T-helper 1 cell treated with Interleukin-12 subunit alpha and Interleukin-12 subunit beta and Interleukin-4 antibody, amounts not matched to agents 30 ng/mL and 1 ng/mL, for 36 hours (primary cell): ENCODE measurements around the gene KLC4. TPM values are rescaled to one million over a fixed set of nuclear protein-coding genes. Genes with fewer than 3 reads are reported as not detected.
"Not testable (repeated sequence)": the region's sequence is repeated elsewhere in the genome, so short reads cannot be mapped to it uniquely, and the experiment has no call there.

Source experiments
- intact Hi-C: fragments of 100-400 bp; cut with micrococcal nuclease; formaldehyde crosslinking; loops from one replicate; pipeline ENCODE4 v1.15.1; 2024
- total RNA-seq: library from RNA; stranded (reverse); gene quantifications from 2 replicates; pipeline ENCODE4 v1.2.3, GENCODE V29; 2022

KLC4 gene
- total RNA-seq, 1 donor from 2014 or later, result 16.1 TPM

- intact Hi-C loops, result no loop called here
Observed at GRCh38 chr6:43060755-43061633, 1.6 kb downstream of the KLC4 start.

GRCh38 chr6:43061861-43062260 lies 2.4 kb downstream of the KLC4 start:
- intact Hi-C loops, result no loop called here

- intact Hi-C loops, result no loop called here
Observed at GRCh38 chr6:43062818-43063217, 3.4 kb downstream of the KLC4 start.

GRCh38 chr6:43070028-43070632 lies 10.7 kb downstream of the KLC4 start:
- intact Hi-C loops, result loop anchor here (1.0 kb wide), 3 partner anchors 11 to 169 kb away; partner anchors contain the start of genes KLC4 and MRPL2

DNA sequence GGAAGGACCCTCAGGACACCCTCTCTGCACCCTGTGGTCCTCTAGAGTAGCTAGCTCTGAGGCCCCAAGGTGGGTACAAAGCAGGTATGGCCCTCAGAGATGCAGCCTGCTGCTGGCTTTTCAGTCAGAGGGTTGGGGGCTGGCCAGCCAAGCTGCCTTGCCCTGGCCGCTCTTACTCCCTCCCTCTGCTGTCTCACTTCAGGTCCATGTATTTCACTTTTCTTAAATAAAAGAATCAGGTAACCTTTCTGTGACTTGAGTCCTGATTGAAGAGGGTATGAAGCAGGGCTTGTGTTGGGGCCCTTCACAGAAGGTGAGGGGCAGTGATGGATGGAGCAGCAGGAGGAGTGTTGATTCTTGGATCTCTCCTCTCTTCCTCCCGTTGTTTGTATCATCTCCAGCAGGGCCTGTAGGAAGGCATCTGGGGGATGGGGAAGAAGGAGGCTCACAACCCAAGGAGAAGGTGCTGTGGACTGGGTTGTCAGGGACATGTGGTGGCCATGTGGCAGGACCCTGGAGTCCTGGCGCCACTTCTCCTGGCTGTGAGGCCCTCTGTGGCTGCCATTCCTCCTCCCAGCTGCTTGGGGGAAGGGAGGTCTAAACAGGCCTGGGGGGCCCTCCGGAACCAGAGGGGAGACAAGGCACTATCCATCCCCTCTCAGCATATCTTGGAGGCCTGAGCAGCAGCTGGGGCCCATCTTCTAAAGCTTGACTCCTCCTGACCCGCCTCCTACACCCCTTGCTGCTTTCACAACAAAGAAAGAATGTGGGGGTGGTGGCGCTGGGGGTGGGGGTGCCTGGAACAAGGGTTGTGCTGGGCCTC lies 15.6 kb downstream of the KLC4 start:
- intact Hi-C loops, result no loop called here

DNA sequence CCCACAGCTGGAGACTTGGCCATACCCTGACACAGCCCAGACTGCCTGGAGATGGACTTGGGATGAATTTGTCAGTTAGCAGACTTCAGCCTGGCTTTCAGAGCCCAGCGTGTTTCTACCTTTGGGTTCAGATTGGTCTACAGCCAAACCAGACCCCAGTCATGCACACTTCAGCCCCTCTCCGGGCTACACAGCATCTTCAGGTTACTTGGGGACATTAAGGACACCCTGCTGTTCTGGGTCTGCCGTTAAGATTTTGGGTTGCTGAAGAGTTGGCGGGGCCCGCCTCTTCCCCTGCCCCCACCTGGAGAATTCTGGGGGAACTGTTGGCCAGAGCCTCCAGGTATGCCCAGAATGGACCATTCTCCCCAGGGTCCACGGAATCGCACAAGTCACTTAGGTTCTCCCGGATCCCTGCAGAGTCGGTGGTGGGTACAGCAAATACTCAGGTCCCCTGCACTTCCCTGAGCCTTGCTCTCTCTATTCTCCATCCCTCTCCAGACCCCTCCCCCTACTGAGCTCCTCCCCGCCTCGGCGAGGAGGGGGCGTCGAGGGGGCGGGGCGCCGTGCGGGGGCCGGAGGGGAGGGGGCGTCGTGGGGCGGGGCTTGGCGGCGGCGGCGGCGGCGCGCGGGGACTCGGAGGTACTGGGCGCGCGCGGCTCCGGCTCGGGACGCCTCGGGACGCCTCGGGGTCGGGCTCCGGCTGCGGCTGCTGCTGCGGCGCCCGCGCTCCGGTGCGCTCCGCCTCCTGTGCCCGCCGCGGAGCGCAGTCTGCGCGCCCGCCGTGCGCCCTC lies 16.4 kb downstream of the KLC4 start, which contains the start of gene PTK7:
TSS of gene PTK7 (plus strand) at position 645 of the 794 bp plus-strand sequence. CDS start 175 bp downstream, outside the sequence.
- intact Hi-C loops, result no loop called here

GRCh38 chr6:43076464-43077332 lies 17.3 kb downstream of the KLC4 start:
- intact Hi-C loops, result no loop called here

- intact Hi-C loops, result no loop called here
Observed at GRCh38 chr6:43077333-43077809, 17.9 kb downstream of the KLC4 start.

DNA sequence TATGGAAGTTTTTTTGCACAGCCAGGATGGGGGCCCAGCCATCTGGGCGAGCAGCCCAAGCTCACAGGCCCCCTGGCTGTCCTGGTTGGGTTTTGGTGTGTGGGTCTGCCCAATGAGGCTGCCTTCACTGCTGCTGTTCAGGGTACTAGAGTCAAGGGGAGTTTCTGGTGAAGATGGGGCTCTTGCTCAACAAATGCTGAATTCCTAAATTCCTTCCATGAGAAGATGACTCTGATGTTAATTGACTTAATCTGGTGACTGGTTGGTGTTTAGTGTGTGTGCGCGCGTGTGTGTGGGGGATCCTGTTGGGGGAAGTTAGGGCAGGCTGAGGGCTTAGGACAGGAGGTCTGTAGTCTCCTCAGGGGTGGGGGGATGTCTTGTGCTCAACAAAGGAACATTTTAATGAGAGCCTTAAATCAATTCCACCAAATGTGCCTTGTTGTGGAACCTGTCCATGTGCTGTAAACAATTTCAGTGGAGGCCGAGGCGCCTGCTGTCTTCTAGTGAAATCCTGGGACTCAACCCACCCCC lies 18.6 kb downstream of the KLC4 start:
- intact Hi-C loops, result no loop called here

DNA sequence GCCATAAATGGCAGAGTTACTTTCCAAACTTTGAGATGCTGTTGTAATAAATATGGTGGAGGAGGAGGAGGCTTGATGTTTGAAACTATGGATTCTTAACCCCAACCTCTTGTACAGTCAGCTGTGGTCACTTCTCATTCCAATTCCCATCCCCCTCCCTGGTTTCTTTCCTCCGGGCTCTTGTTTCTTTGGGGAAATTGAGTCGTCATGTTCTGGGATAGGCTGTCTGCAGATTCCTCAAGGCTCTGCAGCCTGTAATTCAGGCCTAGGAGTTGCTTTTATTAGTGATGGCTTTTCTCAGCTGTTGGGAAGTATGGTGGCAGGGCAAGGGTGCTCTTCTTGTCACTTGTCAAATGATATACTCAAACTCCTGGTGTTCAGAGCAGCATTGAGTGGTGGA lies 19.3 kb downstream of the KLC4 start:
- intact Hi-C loops, result no loop called here

GRCh38 chr6:43081043-43081442 lies 21.6 kb downstream of the KLC4 start:
- intact Hi-C loops, result no loop called here

DNA sequence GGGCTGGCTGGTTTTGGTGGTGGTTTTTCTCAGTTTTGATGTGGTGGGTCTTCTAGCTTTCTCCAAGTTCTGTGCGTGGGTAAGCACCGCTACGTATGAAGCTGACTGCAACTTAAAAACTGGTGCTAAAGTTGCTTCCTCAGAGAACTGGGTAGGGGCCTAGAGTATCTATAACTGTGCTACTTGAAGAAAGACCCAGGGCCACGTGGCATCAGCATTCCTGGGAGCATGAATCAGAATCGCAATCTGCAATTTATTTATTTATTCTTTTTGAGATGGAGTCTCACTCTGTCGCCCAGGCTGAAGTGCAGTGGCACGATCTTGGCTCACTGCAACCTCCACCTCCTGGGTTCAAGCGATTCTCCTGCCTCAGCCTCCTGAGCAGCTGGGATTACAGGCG lies 22.5 kb downstream of the KLC4 start:
- intact Hi-C loops, result not testable (repeated sequence)

DNA sequence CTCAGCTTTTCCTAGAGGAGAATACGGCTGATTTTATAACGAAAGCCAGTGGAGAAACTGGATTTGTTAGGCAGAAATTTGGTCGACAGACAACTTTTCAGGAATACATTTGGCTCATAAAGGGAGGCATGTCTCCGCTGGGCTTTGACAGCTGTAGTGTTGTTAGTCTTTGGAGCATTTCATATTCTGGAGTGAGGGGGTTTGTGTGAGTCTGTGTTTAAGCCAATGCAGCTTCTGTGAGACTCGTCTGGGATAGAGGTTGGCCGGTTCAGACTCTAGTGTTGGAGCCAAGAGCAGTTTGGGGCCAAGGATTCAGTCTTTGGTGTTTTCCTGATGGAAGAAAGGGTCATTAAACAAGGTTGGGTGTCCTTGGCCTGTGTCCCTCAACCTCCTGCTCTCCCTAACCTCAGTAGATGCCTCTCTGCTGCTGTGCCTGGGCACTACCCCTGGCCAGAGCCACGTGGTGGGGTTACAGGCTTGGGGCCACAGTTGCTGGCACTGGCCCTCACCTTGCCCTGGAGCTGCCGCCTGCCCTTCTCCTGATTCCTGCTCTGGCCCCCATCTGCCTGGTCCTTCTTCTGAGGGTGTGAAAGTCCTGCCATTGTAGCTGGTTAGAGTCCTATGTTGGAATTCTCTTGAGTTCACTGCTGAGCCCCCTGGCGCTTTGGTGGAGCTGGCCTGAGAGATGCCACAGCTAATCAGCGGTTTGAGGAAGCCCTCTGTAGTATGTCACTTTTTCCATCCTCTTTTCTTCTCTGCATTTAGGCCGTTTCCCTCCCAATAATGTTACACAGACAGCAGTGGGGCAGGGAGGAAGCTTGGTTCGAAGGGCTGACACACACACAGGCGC lies 23.6 kb downstream of the KLC4 start:
- intact Hi-C loops, result no loop called here

- intact Hi-C loops, result no loop called here
Observed at GRCh38 chr6:43086022-43086658, 26.7 kb downstream of the KLC4 start.

DNA sequence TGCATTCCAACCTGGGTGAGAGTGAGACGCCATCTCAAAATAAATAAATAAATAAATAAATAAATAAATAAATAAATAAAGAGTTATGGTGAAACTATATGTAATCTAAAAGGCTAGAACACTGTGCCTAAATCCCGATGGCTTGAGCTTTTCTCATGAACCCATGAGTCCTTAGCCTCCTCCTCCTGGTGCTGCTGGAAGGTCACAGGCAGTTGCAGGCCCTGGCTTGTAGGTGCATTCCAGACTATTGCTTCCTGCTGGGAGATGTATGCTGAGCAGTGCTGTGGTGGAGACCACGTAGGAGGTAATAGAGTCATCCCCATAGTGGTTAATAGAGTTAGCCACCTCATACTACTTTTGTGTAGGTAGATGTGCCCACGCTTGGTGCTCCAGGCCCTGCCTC lies 29.2 kb downstream of the KLC4 start:
- intact Hi-C loops, result no loop called here

GRCh38 chr6:43089467-43089866 lies 30.0 kb downstream of the KLC4 start:
- intact Hi-C loops, result no loop called here

GRCh38 chr6:43089874-43090558 lies 30.6 kb downstream of the KLC4 start:
- intact Hi-C loops, result no loop called here

DNA sequence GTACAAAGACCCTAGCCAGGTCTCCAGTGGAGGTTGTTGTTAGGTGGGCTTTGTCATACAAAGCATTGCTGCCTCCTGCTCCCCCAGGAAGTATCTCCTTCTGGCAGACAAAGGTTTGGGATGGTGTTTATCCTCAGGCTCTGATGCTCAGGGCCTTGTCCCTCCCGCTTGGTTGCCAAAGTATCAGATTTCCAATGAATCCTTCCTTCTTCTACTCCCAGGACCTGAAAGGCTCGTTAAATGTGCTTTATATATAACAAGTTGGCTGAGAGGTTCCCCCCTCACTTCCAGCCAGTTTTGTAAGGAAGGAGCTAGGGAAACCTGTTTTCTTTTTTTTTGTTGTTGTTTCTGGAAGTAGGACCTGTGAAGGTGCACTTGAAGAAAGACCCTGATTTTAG lies 31.1 kb downstream of the KLC4 start:
- intact Hi-C loops, result no loop called here
